Esophagus squamous epithelium (tissue), 5 donors: ENCODE measurements around the gene TRNAU1AP. TPM values are rescaled to one million over a fixed set of nuclear protein-coding genes. Genes with fewer than 3 reads are reported as not detected.
"Not testable (repeated sequence)": the region's sequence is repeated elsewhere in the genome, so short reads cannot be mapped to it uniquely, and the experiment has no call there.

Source experiments
- DNase-seq: peaks from one replicate; lab custom pipeline; 2025; lab: John Stamatoyannopoulos, UW
- H3K27ac ChIP-seq, 4 donors: fragments of 200-600 bp; sonication (generic); one replicate each; pipeline ENCODE4 v1.5.1; 2016 to 2019; ENCODE audit warnings: mild to moderate bottlenecking in 1 of 4
- H3K27me3 ChIP-seq, 4 donors: fragments of 200-600 bp; sonication (generic); 1 replicate in 3 of 4; 2 replicates in 1 of 4; pipeline versions ENCODE4 v1.5.1 to v1.6.0; 2017 to 2021; ENCODE audit warnings: antibody characterized with exemption in 1 of 4
- H3K36me3 ChIP-seq, 3 donors: fragments of 200-600 bp; sonication (generic); one replicate each; pipeline ENCODE4 v1.5.1; 2016 to 2019
- H3K4me1 ChIP-seq, 3 donors: fragments of 200-600 bp; sonication (generic); one replicate each; pipeline ENCODE4 v1.5.1; 2017 to 2019
- H3K4me3 ChIP-seq, 4 donors: fragments of 200-600 bp; sonication (generic); 1 replicate in 3 of 4; 2 replicates in 1 of 4; pipeline ENCODE4 v1.5.1; 2016 to 2019; ENCODE audit warnings: mild to moderate bottlenecking in 2 of 4, moderate library complexity in 1 of 4
- H3K9me3 ChIP-seq, 3 donors: fragments of 200-600 bp; sonication (generic); one replicate each; pipeline ENCODE4 v1.5.1; 2016 to 2019
- CTCF ChIP-seq, 6 experiments: fragments of 450-650 bp in 4 of 6; fragments of 200-600 bp in 2 of 6; sonication (generic) in 2 of 6; IDR thresholded peaks; one replicate each; pipeline ENCODE4 v1.5.1; 2016 to 2019; ENCODE audit warnings: antibody characterized with exemption in 6 of 6, mild to moderate bottlenecking in 4 of 6, moderate library complexity in 4 of 6
- POLR2A ChIP-seq, 4 donors: fragments of 450-650 bp; IDR thresholded peaks; one replicate each; pipeline ENCODE4 v1.6.1; 2017; ENCODE audit warnings: antibody characterized with exemption in 4 of 4, mild to moderate bottlenecking in 4 of 4, moderate library complexity in 3 of 4
- WGBS, 2 donors: methylation state at CpG; one replicate each; pipeline ENCODE4 v1.1.5; 2018; 5-methylcytosine and 5-hydroxymethylcytosine counted together
- intact Hi-C: fragments of 100-400 bp; cut with DNase I; formaldehyde crosslinking; loops from one replicate; pipeline ENCODE4 v1.15.0; 2022
- total RNA-seq, 4 donors: library from RNA; depleted of rRNA; stranded (reverse); fragments of >200 nt; gene quantifications; one replicate each; pipeline ENCODE4 v1.1.0, GENCODE V29; 2016
- donor health status: DM: yes; HTN: yes; CAD: no.

TRNAU1AP gene
- total RNA-seq, 4 donors from 2014 or later: 12.4 to 21.4 (median 16.4) TPM

- H3K36me3 ChIP-seq: peaks cover 0 to 47% (median 29%) of the 10 kb centered on the region in 3 donors
- no peaks in the 10 kb centered on the region for H3K9me3 ChIP-seq
- TF ChIP-seq POLR2A (IDR thresholded peaks at IDR 0.05): no peak
- TF ChIP-seq CTCF (IDR thresholded peaks at IDR 0.05): no peak
- peak overlapping the region; percentile 78 to 87 (median 84) for H3K4me3 ChIP-seq
- 0% methylated on average over 11 to 18 of the region's 26 CpGs for WGBS, 2 donors
- peak overlapping the region; percentile 89 to 96 (median 94) for H3K27ac ChIP-seq
- H3K4me1 ChIP-seq: peaks cover 13 to 46% (median 22%) of the 10 kb centered on the region in 3 donors
- no peaks in the 10 kb centered on the region for H3K27me3 ChIP-seq
- intact Hi-C loops: no loop called here
- DNase-seq: no peak
These were observed 28.0 kb downstream of the TRNAU1AP start for GRCh38 chr1:28580722-28581530.

DNA sequence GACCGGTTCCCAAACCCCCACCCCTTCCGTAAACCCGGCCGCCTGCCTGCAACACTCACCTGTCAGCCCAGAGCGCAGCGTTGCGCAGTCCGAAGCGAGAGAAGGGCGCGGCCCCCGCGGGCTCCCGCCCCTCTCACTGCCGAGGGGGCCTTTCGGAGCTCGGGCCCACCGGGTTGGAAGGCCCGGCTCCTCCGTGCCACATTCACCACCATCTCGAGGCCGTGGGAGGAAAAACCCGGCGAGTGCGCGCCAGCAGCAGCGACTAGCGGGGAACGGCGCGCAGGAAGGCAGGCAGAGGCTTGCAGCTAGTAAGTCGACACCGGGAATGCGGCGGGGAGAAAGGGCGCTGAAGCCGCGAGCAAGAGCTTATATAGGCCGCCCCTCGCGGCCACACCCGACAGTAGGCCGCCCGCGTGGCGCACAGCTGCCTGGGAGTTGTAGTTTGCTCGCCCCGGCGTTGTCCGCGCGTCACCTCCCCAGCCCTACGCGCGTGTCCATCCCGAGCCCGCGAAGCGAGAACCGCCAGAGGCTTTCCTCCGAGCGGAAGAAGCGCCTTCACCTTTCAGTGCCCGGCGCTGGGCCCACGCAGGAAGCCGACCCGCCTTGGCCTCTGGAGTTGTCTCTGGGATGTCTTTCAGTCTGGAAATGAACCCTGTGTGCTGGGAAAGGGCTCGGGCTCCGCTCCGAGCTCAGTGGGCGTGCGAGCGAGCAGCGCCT, 28.8 kb downstream of the TRNAU1AP start:
- TF ChIP-seq CTCF (IDR thresholded peaks at IDR 0.05): peak in 4 of 6 experiments; percentile 18 to 34 (median 26)
- TF ChIP-seq POLR2A (IDR thresholded peaks at IDR 0.05): peak in 3 of 4 donors; percentile 10 to 97 (median 90)
- Histone ChIP-seq H3K4me1 (peaks cover 13 to 46% (median 22%) of the 10 kb centered on the region in 3 donors), H3K27ac (peak overlapping the region; percentile 89 to 96 (median 94)), H3K27me3 (no peaks in the 10 kb centered on the region), H3K4me3 (peak overlapping the region; percentile 78 to 87 (median 84)), H3K9me3 (no peaks in the 10 kb centered on the region), H3K36me3 (peaks cover 0 to 40% (median 27%) of the 10 kb centered on the region in 3 donors)
- WGBS, 2 donors: 0% methylated on average over 4 to 12 of the region's 75 CpGs
- DNase-seq: peak; percentile 84
- intact Hi-C loops: no loop called here

- Histone ChIP-seq H3K27me3 (no peaks in the 10 kb centered on the region), H3K4me1 (peaks cover 13 to 46% (median 22%) of the 10 kb centered on the region in 3 donors), H3K9me3 (no peaks in the 10 kb centered on the region), H3K27ac (peak overlapping the region; percentile 89 to 96 (median 94)), H3K36me3 (peaks cover 0 to 34% (median 24%) of the 10 kb centered on the region in 3 donors), H3K4me3 (peak overlapping the region; percentile 78 to 87 (median 84))
- 0 to 1% methylated on average over 7 to 10 of the region's 10 CpGs for WGBS, 2 donors
- TF ChIP-seq CTCF (IDR thresholded peaks at IDR 0.05): no peak
- no peak for TF ChIP-seq POLR2A (IDR thresholded peaks at IDR 0.05)
- intact Hi-C loops: no loop called here
- no peak for DNase-seq
These were observed 29.3 kb downstream of the TRNAU1AP start for GRCh38 chr1:28582248-28582615.

DNA sequence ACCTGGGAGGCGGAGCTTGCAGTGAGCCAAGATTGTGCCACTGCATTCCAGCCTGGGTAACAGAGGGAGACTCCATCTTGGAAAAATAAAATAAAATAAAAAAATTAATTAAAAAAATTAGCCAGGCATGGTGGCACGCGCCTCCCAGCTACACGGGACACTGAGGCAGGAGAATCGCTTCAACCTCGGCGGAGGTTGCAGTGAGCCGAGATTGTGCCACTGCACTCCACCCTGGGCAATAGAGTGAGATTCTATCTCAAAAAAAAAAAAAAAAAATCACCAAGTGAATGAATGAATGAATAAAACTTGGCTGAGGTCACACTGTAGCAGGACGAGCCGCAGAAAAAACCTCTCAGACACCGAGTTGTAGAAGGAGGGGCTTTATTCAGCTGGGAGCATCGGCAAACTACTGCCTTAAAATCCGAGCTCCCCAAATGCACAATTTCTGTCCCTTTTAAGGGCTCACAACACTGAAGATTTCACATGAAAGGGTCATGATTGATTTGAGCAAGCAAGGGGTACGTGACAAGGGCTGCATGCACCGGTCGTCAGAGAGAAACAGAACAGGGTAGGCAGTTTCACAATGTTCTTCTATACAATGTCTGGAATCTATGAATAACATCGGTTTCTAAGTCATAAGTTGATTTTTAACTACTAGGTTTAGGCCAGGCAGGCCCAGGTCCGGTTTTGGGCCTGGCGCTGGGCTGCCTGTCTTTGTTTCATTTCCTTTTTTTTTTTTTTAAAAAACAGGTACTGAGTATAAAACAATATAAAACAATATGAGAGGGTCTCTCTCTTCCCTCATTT, 33.9 kb downstream of the TRNAU1AP start:
- 93 to 95% methylated on average over 19 of the region's 19 CpGs for WGBS, 2 donors
- H3K36me3 ChIP-seq, DNase-seq, H3K9me3 ChIP-seq, intact Hi-C loops, H3K27me3 ChIP-seq, H3K27ac ChIP-seq, H3K4me3 ChIP-seq: not testable (repeated sequence)
- peaks cover 2 to 17% (median 3%) of the 10 kb centered on the region in 3 donors for H3K4me1 ChIP-seq

DNA sequence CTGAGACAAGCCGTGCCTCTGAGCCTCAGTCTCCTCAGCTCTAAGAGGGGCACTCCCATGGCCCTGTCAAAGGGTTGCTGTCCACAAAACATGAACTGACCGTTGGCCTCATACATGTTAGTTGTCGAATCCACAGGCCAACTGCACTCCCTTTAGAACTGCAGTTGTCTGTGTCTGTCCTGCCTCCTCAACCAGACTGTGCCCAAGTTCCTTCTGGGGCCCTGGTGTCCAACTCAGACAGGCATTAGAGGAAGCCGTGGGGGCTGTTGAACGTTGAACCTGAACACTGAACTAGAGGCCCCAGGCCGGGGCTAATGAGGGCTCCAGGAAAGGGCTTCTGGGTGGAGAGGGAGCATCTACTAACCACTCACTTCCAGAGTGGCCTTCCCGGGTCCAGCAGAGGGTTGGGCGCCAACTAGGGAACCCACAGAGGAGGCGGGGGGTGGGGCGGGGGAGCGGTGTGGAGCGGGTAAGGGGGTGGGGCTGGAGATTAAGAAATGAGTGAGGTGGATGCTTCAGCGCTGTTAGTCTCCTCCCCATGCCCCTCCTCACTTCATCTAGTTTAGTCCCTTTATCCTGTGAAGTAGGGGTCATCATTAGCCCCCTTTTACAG, 38.9 kb downstream of the TRNAU1AP start, which contains the start of gene RAB42:
TSS of gene RAB42 (plus strand) at position 558 of the 613 bp plus-strand sequence. CDS start 247 bp downstream, outside the sequence.
- Histone ChIP-seq H3K9me3 (no peaks in the 10 kb centered on the region), H3K27ac (peak within 1 kb of the TSS in 3 of 4 donors; percentile 21 to 63 (median 59)), H3K4me3 (peak within 1 kb of the TSS; percentile 42 to 77 (median 52)), H3K36me3 (no peaks in the 10 kb centered on the region), H3K27me3 (no peaks in the 10 kb centered on the region), H3K4me1 (peaks cover 0 to 25% (median 6%) of the 10 kb centered on the region in 3 donors)
- intact Hi-C loops: no loop called here
- no peak for DNase-seq
- WGBS, 2 donors: 39 to 43% methylated on average over 3 to 9 of the region's 13 CpGs
- TF ChIP-seq POLR2A (IDR thresholded peaks at IDR 0.05) (no peak), CTCF (IDR thresholded peaks at IDR 0.05) (no peak)
